ENCODE results near the gene AHCYL1.

DNA sequence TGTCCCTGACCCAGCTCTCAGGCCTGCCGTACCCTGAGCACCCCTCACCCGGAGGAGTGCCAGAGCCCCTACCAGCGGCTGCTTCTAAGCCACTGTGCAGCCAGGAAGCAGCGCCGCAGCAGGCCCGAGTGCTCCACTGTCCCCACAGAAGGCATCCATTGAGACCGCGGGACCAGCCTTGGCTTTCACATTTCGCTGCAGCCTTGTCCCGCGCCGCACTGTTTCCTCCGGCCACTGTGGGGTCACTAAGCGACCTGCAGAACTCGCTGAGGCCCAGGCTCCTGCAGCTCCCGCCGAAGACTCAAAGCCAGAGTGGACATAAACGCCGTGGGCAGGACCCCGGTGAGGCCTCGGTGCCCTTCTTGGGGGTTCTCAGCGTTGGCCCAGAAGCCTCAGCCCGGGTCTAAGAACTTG lies 82.9 kb downstream of the AHCYL1 start:
- TF ChIP-seq, protein P1, sequence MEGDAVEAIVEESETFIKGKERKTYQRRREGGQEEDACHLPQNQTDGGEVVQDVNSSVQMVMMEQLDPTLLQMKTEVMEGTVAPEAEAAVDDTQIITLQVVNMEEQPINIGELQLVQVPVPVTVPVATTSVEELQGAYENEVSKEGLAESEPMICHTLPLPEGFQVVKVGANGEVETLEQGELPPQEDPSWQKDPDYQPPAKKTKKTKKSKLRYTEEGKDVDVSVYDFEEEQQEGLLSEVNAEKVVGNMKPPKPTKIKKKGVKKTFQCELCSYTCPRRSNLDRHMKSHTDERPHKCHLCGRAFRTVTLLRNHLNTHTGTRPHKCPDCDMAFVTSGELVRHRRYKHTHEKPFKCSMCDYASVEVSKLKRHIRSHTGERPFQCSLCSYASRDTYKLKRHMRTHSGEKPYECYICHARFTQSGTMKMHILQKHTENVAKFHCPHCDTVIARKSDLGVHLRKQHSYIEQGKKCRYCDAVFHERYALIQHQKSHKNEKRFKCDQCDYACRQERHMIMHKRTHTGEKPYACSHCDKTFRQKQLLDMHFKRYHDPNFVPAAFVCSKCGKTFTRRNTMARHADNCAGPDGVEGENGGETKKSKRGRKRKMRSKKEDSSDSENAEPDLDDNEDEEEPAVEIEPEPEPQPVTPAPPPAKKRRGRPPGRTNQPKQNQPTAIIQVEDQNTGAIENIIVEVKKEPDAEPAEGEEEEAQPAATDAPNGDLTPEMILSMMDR (IDR thresholded peaks at IDR 0.05; ENCODE audit: control extremely low read depth in 1 of 3, insufficient read depth in 1 of 3, low read depth in 1 of 3, low read length in 3 of 3) = no peak
- TF ChIP-seq RAD21 (IDR thresholded peaks at IDR 0.05 in 1 of 2, conservative IDR thresholded peaks at IDR 0.05 in 1 of 2; ENCODE audit: low read depth in 2 of 2, low read length in 2 of 2) (no peak), ZNF274 (IDR thresholded peaks at IDR 0.05; ENCODE audit: borderline replicate concordance, extremely low read depth, low read length) (no peak)
- TF ChIP-seq, protein P2, sequence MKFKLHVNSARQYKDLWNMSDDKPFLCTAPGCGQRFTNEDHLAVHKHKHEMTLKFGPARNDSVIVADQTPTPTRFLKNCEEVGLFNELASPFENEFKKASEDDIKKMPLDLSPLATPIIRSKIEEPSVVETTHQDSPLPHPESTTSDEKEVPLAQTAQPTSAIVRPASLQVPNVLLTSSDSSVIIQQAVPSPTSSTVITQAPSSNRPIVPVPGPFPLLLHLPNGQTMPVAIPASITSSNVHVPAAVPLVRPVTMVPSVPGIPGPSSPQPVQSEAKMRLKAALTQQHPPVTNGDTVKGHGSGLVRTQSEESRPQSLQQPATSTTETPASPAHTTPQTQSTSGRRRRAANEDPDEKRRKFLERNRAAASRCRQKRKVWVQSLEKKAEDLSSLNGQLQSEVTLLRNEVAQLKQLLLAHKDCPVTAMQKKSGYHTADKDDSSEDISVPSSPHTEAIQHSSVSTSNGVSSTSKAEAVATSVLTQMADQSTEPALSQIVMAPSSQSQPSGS (IDR thresholded peaks at IDR 0.05; ENCODE audit: low read length) = no peak

Data from H1 (cell line).